GM21528 (cell line): Measurements from ENCODE around the gene BTN1A1.
"Not testable (repeated sequence)": the region's sequence is repeated elsewhere in the genome, so short reads cannot be mapped to it uniquely, and the experiment has no call there.

Experiments
- ATAC-seq: cut with Tn5 transposase; IDR thresholded peaks from one replicate; pipeline ENCODE4 v1.9.1; 2021; ENCODE audit warnings: mild to moderate bottlenecking, moderate library complexity; ENCODE audit not compliant: unreplicated experiment, low FRiP score

The BTN1A1 gene, protein sequence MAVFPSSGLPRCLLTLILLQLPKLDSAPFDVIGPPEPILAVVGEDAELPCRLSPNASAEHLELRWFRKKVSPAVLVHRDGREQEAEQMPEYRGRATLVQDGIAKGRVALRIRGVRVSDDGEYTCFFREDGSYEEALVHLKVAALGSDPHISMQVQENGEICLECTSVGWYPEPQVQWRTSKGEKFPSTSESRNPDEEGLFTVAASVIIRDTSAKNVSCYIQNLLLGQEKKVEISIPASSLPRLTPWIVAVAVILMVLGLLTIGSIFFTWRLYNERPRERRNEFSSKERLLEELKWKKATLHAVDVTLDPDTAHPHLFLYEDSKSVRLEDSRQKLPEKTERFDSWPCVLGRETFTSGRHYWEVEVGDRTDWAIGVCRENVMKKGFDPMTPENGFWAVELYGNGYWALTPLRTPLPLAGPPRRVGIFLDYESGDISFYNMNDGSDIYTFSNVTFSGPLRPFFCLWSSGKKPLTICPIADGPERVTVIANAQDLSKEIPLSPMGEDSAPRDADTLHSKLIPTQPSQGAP

DNA sequence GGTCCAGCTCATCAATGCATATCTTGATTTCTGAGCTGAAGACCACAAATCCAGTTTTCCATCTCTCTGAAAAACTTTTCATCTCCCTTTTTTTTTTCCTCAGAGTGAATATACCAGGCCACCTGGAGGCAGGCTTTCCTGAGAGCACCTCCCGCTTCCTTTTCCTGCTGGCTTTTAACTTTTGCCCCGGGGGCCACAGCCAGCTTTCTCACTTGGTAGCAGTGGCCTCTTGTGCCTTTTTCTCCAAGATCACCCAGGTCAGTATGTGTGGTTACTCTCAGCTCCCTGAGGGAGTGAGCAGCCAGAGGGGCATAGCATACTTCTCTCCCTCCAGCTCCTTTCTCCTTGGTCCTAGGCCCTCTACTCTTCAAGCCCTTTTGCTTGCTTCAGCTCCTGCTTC is at the start of gene BTN1A1:
BTN1A1 (plus strand) TSS at position 202 of the 400 bp plus-strand sequence. CDS start 984 bp downstream, outside the sequence.
- no peak for ATAC-seq

DNA sequence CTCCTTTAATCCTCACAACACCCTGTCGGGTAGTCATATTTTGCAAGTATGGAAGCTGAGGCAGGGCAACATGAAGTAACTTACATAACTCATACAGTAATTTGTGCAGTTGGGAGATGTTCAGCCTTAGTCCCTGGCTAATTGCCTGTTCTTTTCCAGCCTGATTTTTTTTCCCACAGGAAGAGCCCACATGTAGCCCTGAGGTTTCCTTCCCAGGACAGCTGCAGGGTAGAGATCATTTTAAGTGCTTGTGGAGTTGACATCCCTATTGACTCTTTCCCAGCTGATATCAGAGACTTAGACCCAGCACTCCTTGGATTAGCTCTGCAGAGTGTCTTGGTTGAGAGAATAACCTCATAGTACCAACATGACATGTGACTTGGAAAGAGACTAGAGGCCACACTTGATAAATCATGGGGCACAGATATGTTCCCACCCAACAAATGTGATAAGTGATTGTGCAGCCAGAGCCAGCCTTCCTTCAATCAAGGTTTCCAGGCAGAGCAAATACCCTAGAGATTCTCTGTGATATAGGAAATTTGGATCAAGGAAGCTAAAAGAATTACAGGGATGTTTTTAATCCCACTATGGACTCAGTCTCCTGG is 47.4 kb upstream of the BTN1A1 start:
- no peak for ATAC-seq

- ATAC-seq: no peak
These were observed 45.5 kb upstream of the BTN1A1 start for GRCh38 chr6:26454631-26455030.

DNA sequence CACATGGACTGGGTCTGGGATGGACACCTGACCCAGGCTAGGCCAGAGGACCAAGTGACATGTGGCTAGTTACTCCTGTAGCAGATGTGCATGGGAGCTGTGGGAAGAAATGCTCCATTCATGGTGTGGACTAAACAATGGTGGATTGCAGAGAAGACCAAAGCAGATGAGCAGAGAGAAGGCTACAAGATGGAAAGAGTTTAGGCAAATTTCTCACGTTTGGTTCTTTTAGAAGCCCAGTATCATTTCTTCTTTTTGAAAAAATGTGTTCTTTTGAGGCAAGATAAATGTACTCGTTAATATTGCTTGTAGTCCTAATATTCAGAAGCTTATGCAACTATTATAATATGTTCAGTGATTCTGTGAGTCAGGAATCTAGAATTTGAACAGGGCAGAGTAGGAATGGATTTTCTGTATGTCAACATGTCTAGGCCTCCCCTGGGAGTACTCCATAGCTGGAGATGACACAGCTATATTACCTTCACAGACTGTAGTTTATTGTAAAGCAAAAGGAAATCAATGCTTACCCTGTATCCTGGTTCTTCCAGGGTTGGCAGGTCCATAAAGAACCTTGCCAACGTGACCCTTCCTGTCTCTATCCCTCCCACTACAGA is 44.6 kb upstream of the BTN1A1 start:
- ATAC-seq: no peak

GRCh38 chr6:26457264-26457805 is 42.8 kb upstream of the BTN1A1 start:
- ATAC-seq: no peak

- peak; percentile 97 for ATAC-seq
These were observed 42.1 kb upstream of the BTN1A1 start, which contains the start of gene BTN2A1 for GRCh38 chr6:26457806-26458688. TSS of gene BTN2A1 (plus strand) at chr6:26457955. CDS start at chr6:26458637, 682 bp downstream.

- no peak for ATAC-seq
These were observed 40.9 kb upstream of the BTN1A1 start for GRCh38 chr6:26459023-26459810.

- not testable (repeated sequence) for ATAC-seq
These were observed 38.8 kb upstream of the BTN1A1 start for GRCh38 chr6:26461353-26461752.

DNA sequence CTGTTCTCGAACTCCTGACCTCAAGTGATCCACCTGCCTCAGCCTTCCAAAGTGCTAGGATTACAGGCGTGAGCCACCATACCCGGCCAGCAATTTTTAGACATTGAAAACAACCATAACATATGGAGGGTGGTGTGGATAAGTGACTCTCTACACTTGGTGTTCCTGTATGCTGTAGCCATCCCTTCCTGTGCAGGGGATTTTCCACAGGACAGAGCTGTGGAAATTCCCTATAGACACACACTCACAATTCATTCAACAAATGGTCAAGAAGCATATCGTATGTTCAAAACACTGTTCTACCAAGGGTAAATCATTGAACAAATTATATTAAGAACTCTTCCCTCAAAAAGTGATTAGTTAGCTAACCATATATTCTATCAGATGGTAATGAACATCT is 36.1 kb upstream of the BTN1A1 start:
- no peak for ATAC-seq

DNA sequence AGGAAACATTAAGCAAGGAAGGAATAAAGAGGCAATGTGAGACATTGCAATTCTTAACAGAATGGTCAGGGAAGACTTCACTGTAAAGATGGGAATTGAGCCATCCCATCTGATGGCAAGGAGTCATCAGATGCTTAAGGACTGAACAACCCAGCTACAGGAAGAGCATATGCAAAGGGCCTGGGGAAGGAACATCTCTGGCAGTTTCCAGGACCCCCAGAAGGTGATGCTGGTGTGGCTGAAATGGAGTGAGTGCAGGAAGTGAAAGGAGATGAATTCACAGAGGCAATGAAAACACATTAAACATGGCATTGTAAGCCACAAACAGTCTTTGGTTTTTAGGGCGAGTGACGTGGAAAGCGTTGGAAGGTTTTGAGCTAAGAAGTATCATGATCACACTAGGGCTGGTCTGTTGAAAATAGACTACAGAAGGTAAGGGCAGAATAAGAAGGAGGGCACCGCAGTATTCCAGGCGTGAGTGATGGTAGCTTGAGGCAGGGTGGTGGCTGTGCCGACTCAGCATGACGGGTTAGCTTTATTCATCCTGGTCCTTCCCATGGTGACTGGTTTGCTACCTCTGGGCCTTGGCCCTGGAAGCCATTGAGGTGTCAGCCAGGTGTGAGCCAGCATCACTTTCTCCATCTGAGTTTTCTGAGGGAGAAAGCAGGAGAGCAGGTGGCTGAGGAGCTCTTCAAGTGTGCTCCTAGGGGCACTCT is 35.5 kb upstream of the BTN1A1 start:
- ATAC-seq: no peak

DNA sequence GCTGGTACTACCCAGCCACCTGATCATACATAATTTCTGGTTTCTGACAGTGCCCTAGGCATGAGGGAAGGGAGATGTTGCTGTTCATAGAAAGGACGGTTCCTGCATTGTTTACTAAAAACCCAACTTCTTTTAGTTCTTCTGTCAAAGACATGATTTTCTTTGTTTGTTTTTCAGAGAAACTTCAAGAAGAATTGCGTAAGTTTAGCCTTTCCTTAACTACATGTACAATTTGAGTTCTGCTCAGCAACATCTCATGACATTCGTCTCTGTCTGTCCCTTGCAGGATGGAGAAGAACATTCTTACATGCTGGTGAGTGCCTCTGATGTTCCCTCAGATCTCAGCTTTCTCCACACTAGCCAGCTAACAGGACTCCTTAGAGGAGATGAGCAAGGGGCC is 34.3 kb upstream of the BTN1A1 start:
- ATAC-seq: no peak

GRCh38 chr6:26468829-26469228 is 31.3 kb upstream of the BTN1A1 start:
- ATAC-seq: no peak

DNA sequence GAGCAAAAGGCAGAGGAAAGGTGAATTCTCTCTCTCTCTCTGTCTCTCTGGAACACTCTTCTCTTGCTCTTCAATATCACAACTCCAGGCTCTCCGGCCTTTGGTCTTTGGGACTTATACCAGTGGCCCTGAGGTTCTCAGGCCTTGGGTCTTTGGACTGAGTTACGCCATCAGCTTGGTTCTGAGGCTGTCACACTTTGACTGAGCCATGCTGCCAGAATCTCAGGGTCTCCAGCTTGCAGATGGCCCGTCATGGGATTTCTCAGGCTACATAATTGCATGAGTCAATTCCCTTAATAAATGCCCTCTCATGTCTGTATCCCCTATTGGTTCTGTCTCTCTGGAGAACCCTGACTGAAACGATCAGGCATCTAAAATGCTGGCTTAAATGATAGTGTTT is 29.5 kb upstream of the BTN1A1 start:
- ATAC-seq: no peak

DNA sequence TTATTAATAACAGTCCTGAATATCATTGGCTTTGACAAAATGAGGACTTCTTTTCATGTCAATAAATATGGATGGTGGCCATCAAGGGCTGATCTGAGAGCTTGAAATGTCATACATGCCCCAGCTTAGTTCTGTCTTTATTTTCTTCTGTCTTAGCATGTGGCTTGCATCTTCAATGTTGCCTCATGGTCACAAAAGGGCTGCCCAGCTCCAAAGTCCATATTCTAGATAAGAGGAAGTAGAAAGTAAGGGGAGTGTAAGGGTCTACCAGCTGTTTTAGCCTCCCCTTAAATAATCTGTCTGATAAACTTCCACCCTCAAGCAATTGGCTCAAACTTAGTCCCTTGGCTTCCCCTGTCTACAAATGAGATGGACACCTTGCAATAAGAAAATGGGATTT is 28.1 kb upstream of the BTN1A1 start:
- no peak for ATAC-seq

DNA sequence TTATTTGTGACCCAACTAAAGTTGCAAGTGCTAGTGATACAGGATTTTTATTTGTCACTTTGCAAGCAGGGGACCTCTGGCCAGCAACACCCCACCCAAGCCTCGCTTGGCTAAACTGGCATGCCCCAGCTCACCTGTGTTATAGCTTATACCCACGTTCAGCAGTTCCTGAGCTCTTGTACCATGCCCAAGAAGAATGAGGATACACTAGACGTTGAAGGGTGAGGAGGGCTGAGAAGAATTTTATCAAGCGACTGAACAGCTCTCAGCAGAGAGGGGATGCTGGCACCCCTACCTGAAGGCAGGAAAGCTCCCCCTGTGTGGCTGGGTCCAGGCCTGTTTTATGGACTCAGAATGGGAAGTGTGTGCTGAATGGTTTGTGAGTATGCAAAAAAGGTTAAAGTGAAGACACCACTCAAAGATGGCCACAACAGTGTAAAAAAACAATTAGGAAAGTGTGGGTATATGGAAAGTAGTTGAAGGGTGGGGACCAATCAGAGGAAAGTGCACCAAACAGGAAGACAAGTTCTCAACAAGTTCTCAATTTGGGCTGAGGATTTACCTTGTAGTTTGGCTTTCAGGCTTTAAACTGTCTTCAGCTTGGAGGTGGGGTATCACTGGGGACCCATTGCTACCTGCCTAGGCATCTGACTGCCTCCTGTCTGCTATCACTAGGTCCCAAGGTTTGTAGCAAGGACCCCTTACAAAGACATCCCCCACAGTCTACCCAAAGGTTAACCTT is 27.4 kb upstream of the BTN1A1 start:
- ATAC-seq: no peak

GRCh38 chr6:26473429-26473757 is 26.7 kb upstream of the BTN1A1 start:
- ATAC-seq: no peak

- peak; percentile 94 for ATAC-seq
These were observed 26.2 kb upstream of the BTN1A1 start for GRCh38 chr6:26473758-26474438.
